ENCODE measurements around the gene DAAM2. TPM values are rescaled to one million over a fixed set of nuclear protein-coding genes. Genes with fewer than 3 reads are reported as not detected.

DAAM2 gene
- total and polyA plus RNA-seq, 4 donors, result 1.9 to 17.0 (median 4.4) TPM

DNA sequence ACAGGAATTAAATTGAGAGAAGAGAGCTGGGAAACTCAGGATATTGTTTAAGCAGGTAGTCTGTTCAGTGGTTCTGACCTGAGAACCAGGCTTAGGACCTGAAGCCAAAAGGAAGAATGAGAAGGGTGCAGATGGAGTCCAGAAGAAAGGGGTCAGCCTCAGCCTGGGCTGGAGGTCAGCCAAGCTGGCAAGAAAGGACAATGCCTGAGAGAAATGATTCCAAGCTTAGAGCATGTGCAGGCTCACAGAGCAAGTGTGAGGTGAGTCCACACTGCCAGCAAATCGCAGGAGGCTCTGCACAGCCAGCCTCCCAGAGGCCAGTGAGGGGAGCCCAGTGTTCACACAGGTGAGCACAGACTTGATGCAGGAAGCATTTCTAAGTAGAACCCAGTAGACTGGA is 47.3 kb downstream of the DAAM2 start:
- H3K27ac ChIP-seq (ENCODE audit: low read depth in 1 of 2, low read length in 2 of 2), result no peak overlapping the region
- no peak for TF ChIP-seq SP1 (IDR thresholded peaks at IDR 0.05)
- TF ChIP-seq NR2F2 (IDR thresholded peaks at IDR 0.05), result no peak
- TF ChIP-seq, protein P1, sequence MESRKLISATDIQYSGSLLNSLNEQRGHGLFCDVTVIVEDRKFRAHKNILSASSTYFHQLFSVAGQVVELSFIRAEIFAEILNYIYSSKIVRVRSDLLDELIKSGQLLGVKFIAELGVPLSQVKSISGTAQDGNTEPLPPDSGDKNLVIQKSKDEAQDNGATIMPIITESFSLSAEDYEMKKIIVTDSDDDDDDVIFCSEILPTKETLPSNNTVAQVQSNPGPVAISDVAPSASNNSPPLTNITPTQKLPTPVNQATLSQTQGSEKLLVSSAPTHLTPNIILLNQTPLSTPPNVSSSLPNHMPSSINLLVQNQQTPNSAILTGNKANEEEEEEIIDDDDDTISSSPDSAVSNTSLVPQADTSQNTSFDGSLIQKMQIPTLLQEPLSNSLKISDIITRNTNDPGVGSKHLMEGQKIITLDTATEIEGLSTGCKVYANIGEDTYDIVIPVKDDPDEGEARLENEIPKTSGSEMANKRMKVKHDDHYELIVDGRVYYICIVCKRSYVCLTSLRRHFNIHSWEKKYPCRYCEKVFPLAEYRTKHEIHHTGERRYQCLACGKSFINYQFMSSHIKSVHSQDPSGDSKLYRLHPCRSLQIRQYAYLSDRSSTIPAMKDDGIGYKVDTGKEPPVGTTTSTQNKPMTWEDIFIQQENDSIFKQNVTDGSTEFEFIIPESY (IDR thresholded peaks at IDR 0.05), result no peak
- TF ChIP-seq, protein P2, sequence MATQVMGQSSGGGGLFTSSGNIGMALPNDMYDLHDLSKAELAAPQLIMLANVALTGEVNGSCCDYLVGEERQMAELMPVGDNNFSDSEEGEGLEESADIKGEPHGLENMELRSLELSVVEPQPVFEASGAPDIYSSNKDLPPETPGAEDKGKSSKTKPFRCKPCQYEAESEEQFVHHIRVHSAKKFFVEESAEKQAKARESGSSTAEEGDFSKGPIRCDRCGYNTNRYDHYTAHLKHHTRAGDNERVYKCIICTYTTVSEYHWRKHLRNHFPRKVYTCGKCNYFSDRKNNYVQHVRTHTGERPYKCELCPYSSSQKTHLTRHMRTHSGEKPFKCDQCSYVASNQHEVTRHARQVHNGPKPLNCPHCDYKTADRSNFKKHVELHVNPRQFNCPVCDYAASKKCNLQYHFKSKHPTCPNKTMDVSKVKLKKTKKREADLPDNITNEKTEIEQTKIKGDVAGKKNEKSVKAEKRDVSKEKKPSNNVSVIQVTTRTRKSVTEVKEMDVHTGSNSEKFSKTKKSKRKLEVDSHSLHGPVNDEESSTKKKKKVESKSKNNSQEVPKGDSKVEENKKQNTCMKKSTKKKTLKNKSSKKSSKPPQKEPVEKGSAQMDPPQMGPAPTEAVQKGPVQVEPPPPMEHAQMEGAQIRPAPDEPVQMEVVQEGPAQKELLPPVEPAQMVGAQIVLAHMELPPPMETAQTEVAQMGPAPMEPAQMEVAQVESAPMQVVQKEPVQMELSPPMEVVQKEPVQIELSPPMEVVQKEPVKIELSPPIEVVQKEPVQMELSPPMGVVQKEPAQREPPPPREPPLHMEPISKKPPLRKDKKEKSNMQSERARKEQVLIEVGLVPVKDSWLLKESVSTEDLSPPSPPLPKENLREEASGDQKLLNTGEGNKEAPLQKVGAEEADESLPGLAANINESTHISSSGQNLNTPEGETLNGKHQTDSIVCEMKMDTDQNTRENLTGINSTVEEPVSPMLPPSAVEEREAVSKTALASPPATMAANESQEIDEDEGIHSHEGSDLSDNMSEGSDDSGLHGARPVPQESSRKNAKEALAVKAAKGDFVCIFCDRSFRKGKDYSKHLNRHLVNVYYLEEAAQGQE (IDR thresholded peaks at IDR 0.05), result no peak
- TF ChIP-seq RXRA (IDR thresholded peaks at IDR 0.05), result no peak
- no peak for TF ChIP-seq HNF4G (IDR thresholded peaks at IDR 0.05)
- no peak for TF ChIP-seq GABPA (IDR thresholded peaks at IDR 0.05 in 1 of 2, conservative IDR thresholded peaks at IDR 0.05 in 1 of 2)
- TF ChIP-seq RAD21 (IDR thresholded peaks at IDR 0.05), result no peak
- TF ChIP-seq, protein P3, sequence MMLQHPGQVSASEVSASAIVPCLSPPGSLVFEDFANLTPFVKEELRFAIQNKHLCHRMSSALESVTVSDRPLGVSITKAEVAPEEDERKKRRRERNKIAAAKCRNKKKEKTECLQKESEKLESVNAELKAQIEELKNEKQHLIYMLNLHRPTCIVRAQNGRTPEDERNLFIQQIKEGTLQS (IDR thresholded peaks at IDR 0.05), result no peak
- TF ChIP-seq, protein P4, sequence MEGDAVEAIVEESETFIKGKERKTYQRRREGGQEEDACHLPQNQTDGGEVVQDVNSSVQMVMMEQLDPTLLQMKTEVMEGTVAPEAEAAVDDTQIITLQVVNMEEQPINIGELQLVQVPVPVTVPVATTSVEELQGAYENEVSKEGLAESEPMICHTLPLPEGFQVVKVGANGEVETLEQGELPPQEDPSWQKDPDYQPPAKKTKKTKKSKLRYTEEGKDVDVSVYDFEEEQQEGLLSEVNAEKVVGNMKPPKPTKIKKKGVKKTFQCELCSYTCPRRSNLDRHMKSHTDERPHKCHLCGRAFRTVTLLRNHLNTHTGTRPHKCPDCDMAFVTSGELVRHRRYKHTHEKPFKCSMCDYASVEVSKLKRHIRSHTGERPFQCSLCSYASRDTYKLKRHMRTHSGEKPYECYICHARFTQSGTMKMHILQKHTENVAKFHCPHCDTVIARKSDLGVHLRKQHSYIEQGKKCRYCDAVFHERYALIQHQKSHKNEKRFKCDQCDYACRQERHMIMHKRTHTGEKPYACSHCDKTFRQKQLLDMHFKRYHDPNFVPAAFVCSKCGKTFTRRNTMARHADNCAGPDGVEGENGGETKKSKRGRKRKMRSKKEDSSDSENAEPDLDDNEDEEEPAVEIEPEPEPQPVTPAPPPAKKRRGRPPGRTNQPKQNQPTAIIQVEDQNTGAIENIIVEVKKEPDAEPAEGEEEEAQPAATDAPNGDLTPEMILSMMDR (IDR thresholded peaks at IDR 0.05; ENCODE audit: low read depth, low read length, missing input control), result no peak
- TF ChIP-seq TAF1 (conservative IDR thresholded peaks at IDR 0.05), result no peak
- H3K4me1 ChIP-seq (ENCODE audit: control insufficient read depth in 4 of 4, insufficient read depth in 4 of 4, low read length in 3 of 4), result no peaks in the 10 kb centered on the region
- 87% methylated on average over 1 of the region's 1 CpG for WGBS
- H3K27me3 ChIP-seq (ENCODE audit: control insufficient read depth in 4 of 4, insufficient read depth in 4 of 4, low read length in 3 of 4), result no peaks in the 10 kb centered on the region
- H3K9me3 ChIP-seq (ENCODE audit: control insufficient read depth in 4 of 4, low read length in 3 of 4), result no peaks in the 10 kb centered on the region
- no peak overlapping the region for H3K4me3 ChIP-seq (ENCODE audit: low read depth in 1 of 3, low read length in 3 of 3)
- DNase-seq (ENCODE audit: low spot score), result no peak
- H3K9ac ChIP-seq (ENCODE audit: low read depth in 1 of 2, low read length in 2 of 2), result no peak overlapping the region
- no peaks in the 10 kb centered on the region for H3K36me3 ChIP-seq (ENCODE audit: control insufficient read depth in 4 of 4, insufficient read depth in 3 of 4, low read depth in 1 of 4, low read length in 3 of 4)

DNA sequence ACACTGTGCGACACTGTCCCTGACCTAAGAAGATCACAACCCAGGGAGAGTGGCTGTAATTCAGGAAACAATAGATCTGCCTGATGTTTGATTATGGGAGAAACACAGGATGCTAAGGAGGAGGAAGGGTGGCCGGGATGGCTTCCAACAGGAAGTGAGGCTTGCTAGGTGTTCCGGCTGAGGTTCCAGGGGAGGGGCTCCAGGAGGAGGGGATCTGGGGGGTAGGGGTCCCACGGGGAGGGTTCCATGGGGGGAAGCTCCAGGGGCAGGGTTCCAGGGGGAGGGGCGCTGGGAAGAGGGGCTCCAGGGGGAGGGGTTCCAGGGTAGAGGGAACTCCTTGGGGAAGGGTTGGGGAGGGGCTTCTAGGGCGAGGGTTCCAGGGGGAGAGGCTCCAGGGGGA is 48.6 kb downstream of the DAAM2 start:
- no peak overlapping the region for H3K9ac ChIP-seq (ENCODE audit: low read depth in 1 of 2, low read length in 2 of 2)
- no peak overlapping the region for H3K27ac ChIP-seq (ENCODE audit: low read depth in 1 of 2, low read length in 2 of 2)
- no peak overlapping the region for H3K4me3 ChIP-seq (ENCODE audit: low read depth in 1 of 3, low read length in 3 of 3)
- DNase-seq (ENCODE audit: low spot score), result no peak
- no peaks in the 10 kb centered on the region for H3K27me3 ChIP-seq (ENCODE audit: control insufficient read depth in 4 of 4, insufficient read depth in 4 of 4, low read length in 3 of 4)
- 63% methylated on average over 6 of the region's 6 CpGs for WGBS
- no peaks in the 10 kb centered on the region for H3K4me1 ChIP-seq (ENCODE audit: control insufficient read depth in 4 of 4, insufficient read depth in 4 of 4, low read length in 3 of 4)
- no peaks in the 10 kb centered on the region for H3K9me3 ChIP-seq (ENCODE audit: control insufficient read depth in 4 of 4, low read length in 3 of 4)
- H3K36me3 ChIP-seq (ENCODE audit: control insufficient read depth in 4 of 4, insufficient read depth in 3 of 4, low read depth in 1 of 4, low read length in 3 of 4), result no peaks in the 10 kb centered on the region
- TF ChIP-seq RXRA (IDR thresholded peaks at IDR 0.05), result no peak
- TF ChIP-seq JUND (IDR thresholded peaks at IDR 0.05), result no peak
- TF ChIP-seq TAF1 (conservative IDR thresholded peaks at IDR 0.05), result no peak
- TF ChIP-seq, protein P5, sequence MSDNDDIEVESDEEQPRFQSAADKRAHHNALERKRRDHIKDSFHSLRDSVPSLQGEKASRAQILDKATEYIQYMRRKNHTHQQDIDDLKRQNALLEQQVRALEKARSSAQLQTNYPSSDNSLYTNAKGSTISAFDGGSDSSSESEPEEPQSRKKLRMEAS (IDR thresholded peaks at IDR 0.05), result no peak
- TF ChIP-seq FOXA1 (IDR thresholded peaks at IDR 0.05), result no peak
- no peak for TF ChIP-seq RAD21 (IDR thresholded peaks at IDR 0.05)
- no peak for TF ChIP-seq SP1 (IDR thresholded peaks at IDR 0.05)
- TF ChIP-seq, protein P2 (IDR thresholded peaks at IDR 0.05), result no peak
- TF ChIP-seq HNF4A (conservative IDR thresholded peaks at IDR 0.05), result no peak
- no peak for TF ChIP-seq NR2F2 (IDR thresholded peaks at IDR 0.05)
- TF ChIP-seq GABPA (IDR thresholded peaks at IDR 0.05 in 1 of 2, conservative IDR thresholded peaks at IDR 0.05 in 1 of 2), result no peak
- TF ChIP-seq, protein P4 (IDR thresholded peaks at IDR 0.05; ENCODE audit: low read depth, low read length, missing input control), result no peak
- TF ChIP-seq, protein P3 (IDR thresholded peaks at IDR 0.05), result no peak
- no peak for TF ChIP-seq FOXA2 (IDR thresholded peaks at IDR 0.05)

All from liver (tissue), 9 donors.